ENCODE data around the gene KIAA1549.

- TF ChIP-seq CTCF (IDR thresholded peaks at IDR 0.05) (no peak), POLR2A (IDR thresholded peaks at IDR 0.05) (no peak)
These were observed 48.8 kb downstream of the KIAA1549 start for GRCh38 chr7:138932427-138932826.

Measured in testis (tissue), 2 donors.